Tibial nerve (tissue), 4 donors: ENCODE results near the gene COMMD1.

ENCODE experiments used
- CTCF ChIP-seq, 5 experiments: fragments of 200-600 bp in 3 of 5; fragments of 450-650 bp in 2 of 5; sonication (generic) in 3 of 5; IDR thresholded peaks; one replicate each; pipeline ENCODE4 v1.5.1; 2016 to 2019; ENCODE audit warnings: antibody characterized with exemption in 5 of 5, mild to moderate bottlenecking in 3 of 5, moderate library complexity in 2 of 5
- EP300 ChIP-seq, 2 donors: sonication (generic); formaldehyde crosslinking; IDR thresholded peaks; one replicate each; pipeline ENCODE4 v1.6.1; 2017; ENCODE audit warnings: antibody characterized with exemption in 2 of 2, mild to moderate bottlenecking in 1 of 2
- POLR2A ChIP-seq, 2 donors: fragments of 450-650 bp; IDR thresholded peaks; one replicate each; pipeline ENCODE4 v1.6.1; 2017; ENCODE audit warnings: antibody characterized with exemption in 2 of 2, mild to moderate bottlenecking in 2 of 2, moderate library complexity in 2 of 2

- no peak for TF ChIP-seq CTCF (IDR thresholded peaks at IDR 0.05)
- no peak for TF ChIP-seq POLR2A (IDR thresholded peaks at IDR 0.05)
- no peak for TF ChIP-seq EP300 (IDR thresholded peaks at IDR 0.05)
These were observed 33.0 kb downstream of the COMMD1 start for GRCh38 chr2:61938511-61938910.
